RWPE1 (cell line): Measurements from ENCODE around the gene KRT83.

Source experiments
- CTCF ChIA-PET: fragments of 350-600 bp; sonication (Branson Sonifier 250); formaldehyde crosslinking; extraction: SDS; loops from one replicate; lab custom pipeline; 2021; lab: Yijun Ruan, JAX
- POLR2A ChIA-PET: fragments of 400-600 bp; formaldehyde crosslinking; extraction: SDS; loops from one replicate; lab custom pipeline; 2020; ENCODE audit warnings: antibody characterized with exemption; ENCODE audit not compliant: low non-redundant PET; lab: Yijun Ruan, JAX
- DNase-seq: peaks from one replicate; pipeline ENCODE4 v3.0.0; 2012; ENCODE audit warnings: low spot score
- H3K27ac ChIP-seq: fragments of 450-650 bp; 2 replicates; pipeline ENCODE4 v1.5.1; 2017
- TF ChIP-seq, protein P1 (sequence below): fragments of 450-650 bp; conservative IDR thresholded peaks from 2 replicates; pipeline ENCODE4 v1.5.1; 2017; ENCODE audit warnings: low read depth, mild to moderate bottlenecking

Gene KRT83

DNA sequence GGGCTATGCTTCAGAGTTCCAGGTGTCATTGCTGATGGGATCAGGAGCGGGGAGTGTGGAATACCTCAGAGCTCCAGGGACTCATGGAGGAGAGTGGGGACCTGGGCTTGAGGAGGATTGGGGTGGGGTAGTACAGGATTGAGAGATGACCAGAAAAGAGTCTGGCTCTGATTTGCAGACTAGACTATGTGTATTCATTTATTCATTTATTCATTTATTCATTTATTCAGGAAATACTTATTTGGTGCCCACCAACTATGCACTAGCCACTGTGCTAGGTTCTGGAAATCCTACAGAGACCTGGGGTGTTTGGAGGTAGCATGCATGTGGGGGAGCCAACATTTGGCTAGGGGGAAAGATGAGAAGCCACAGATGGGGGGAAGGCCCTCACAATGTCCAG, 871 bp upstream of the KRT83 start:
- ChIA-PET CTCF (interaction anchor here (0.6 kb wide), 1 partner anchor 9 kb away, joined by 3 read pairs; no protein-coding TSS in a partner anchor), POLR2A (no interaction called here)
- DNase-seq: no peak
- no peak overlapping the region for H3K27ac ChIP-seq
- TF ChIP-seq, protein P1, sequence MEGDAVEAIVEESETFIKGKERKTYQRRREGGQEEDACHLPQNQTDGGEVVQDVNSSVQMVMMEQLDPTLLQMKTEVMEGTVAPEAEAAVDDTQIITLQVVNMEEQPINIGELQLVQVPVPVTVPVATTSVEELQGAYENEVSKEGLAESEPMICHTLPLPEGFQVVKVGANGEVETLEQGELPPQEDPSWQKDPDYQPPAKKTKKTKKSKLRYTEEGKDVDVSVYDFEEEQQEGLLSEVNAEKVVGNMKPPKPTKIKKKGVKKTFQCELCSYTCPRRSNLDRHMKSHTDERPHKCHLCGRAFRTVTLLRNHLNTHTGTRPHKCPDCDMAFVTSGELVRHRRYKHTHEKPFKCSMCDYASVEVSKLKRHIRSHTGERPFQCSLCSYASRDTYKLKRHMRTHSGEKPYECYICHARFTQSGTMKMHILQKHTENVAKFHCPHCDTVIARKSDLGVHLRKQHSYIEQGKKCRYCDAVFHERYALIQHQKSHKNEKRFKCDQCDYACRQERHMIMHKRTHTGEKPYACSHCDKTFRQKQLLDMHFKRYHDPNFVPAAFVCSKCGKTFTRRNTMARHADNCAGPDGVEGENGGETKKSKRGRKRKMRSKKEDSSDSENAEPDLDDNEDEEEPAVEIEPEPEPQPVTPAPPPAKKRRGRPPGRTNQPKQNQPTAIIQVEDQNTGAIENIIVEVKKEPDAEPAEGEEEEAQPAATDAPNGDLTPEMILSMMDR: no peak

DNA sequence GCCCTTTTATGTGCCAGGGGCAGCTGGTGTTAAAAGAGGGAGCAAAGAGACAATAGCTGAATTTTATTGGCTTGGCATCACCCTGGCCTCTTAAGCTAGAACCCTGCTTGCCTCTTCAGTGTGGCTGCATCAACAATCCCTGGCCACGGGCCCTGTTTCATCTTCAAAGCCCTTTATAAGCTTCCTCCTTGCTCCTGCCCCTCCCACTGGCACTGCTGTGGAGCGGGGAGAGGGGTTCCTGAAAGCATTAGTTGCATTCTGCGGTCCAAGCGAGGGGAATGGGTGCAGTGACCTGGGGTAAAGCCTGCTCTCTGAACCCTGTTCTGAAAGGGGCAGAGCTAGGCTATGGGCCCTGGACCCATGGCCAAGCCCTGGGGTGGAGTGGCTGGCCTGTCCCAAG, 220 bp upstream of the KRT83 start:
- CTCF ChIA-PET: interaction anchor here (0.6 to 1.1 kb wide), 2 partner anchors 43 to 178 kb away, joined by 3 to 5 read pairs; no protein-coding TSS in a partner anchor
- TF ChIP-seq, protein P1: no peak
- POLR2A ChIA-PET: no interaction called here
- no peak overlapping the region for H3K27ac ChIP-seq
- no peak for DNase-seq

DNA sequence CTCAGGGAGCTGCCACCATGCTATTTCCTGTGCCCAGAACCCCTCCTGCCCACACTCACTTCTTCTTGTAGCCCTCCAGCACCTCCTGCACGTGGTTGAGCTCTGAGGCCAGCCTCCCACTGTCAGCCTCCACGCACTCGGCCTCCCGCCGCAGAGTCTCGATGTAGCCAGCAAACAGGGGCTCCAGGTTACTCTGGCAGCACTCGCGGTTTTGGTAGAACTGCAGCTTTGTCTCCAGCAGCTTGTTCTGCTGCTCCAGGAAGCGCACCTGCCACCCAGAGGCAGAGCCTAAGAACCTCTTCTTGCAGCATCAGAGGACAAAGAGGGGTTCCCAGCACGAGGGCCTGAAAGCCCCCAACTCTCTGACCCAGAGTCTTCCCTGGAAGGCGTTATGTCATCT, 2.1 kb downstream of the KRT83 start:
- POLR2A ChIA-PET: no interaction called here

DNA sequence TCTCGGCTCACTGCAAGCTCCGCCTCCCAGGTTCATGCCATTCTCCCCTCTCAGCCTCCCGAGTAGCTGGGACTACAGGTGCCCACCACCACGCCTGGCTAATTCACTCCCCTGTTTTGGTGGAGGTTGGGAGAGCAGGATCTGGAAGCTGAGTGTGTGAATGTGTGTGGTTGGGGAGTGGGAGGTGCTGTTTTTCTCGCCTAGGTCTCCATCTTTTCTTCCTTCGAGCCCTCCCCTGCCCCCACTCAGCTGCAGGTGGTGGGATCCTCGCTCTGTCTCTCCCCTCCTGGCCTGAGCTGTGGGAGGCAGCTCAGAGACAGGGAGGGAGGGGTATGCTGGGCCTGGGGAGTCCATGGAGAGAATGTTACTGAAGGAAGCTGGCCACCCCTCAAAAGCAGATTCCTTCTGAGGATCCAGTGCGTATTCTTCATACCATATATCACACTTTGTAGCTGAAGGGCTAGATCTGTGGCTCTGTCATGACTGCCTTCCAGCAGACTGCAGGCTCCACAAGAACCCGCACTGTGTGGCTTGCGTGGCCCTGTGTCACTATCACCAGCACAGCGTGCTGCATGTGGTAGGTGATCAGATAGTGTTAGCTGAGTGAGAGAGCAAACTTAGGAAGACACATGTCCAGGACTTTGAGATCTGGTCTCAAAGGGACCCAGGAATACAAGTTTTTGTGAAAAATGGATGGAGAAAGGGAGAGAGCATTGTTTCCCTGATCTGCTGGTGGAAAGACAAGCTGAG, 2.8 kb downstream of the KRT83 start:
- no peak overlapping the region for H3K27ac ChIP-seq
- no peak for DNase-seq
- TF ChIP-seq, protein P1: no peak
- POLR2A ChIA-PET: no interaction called here
- CTCF ChIA-PET: interaction anchor here (0.6 to 1.4 kb wide), 7 partner anchors 9 to 237 kb away, joined by 3 to 5 read pairs (median 3); no protein-coding TSS in a partner anchor

More for the DNA sequence above, 2.1 kb downstream of the KRT83 start:
- no peak overlapping the region for H3K27ac ChIP-seq
- DNase-seq: no peak
- CTCF ChIA-PET: interaction anchor here (0.6 to 1.4 kb wide), 6 partner anchors 10 to 162 kb away, joined by 3 to 5 read pairs (median 4); no protein-coding TSS in a partner anchor
- TF ChIP-seq, protein P1: no peak

DNA sequence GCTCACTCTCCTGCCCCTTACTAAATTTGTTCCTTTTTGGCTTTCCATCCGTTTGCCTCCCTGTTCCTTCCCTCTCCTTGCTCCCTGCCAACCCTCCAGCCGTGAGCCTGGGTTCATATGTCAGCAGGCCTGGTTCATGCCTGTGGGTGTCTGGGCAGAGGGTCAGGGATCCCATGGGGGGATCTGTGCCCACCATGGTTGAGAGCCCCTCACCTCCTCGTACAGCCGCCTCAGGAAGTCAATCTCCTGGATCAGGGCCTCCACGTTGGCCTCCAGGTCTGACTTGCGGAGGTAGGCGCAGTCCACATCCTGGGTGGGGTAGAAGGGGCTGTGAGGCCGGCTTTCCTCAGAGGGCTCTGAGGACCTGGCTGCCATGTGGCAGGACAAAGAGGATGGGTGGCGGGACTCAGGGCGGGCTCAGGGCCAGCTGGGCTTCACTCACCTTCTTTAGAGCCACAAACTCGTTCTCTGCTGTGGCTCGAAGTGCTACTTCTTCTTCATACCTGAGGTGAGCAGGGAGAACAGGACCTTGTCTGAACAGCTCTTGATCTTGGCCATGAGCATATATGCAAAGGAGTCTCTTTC, 3.6 kb downstream of the KRT83 start:
- DNase-seq: no peak
- POLR2A ChIA-PET: no interaction called here
- no peak overlapping the region for H3K27ac ChIP-seq
- TF ChIP-seq, protein P1: no peak
- CTCF ChIA-PET: interaction anchor here (0.6 kb wide), 1 partner anchor 37 kb away, joined by 3 read pairs; no protein-coding TSS in a partner anchor

DNA sequence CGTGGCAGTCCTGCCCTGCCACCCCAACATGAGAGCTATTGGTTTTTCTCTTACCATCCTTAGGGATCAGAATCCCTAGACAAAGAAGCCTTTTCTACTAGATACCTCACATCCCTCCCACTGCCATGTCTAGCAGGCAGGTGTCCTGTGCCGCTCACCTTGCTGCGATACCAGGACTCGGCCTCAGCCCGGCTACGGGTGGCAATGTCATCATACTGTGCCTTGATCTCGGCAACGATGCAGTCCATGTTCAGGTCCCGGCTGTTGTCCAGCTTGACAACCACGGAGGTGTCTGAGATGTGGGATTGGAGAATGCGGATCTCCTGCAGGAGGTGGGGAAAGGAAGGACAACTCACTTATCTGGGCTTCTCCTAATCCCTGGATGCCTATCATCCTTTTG, 4.5 kb downstream of the KRT83 start:
- no peak for DNase-seq
- H3K27ac ChIP-seq: no peak overlapping the region
- ChIA-PET CTCF (interaction anchor here (0.7 kb wide), 1 partner anchor 29 kb away, joined by 3 read pairs; no protein-coding TSS in a partner anchor), POLR2A (no interaction called here)
- TF ChIP-seq, protein P1: no peak
